GM19468 (cell line): ENCODE measurements around the gene ZIC4.

Source experiments
- ATAC-seq: cut with Tn5 transposase; IDR thresholded peaks from one replicate; pipeline ENCODE4 v1.9.1; 2021; ENCODE audit warnings: mild to moderate bottlenecking, moderate library complexity, moderate number of reproducible peaks; ENCODE audit not compliant: unreplicated experiment; ENCODE audit errors: extremely low read depth

The ZIC4 gene

DNA sequence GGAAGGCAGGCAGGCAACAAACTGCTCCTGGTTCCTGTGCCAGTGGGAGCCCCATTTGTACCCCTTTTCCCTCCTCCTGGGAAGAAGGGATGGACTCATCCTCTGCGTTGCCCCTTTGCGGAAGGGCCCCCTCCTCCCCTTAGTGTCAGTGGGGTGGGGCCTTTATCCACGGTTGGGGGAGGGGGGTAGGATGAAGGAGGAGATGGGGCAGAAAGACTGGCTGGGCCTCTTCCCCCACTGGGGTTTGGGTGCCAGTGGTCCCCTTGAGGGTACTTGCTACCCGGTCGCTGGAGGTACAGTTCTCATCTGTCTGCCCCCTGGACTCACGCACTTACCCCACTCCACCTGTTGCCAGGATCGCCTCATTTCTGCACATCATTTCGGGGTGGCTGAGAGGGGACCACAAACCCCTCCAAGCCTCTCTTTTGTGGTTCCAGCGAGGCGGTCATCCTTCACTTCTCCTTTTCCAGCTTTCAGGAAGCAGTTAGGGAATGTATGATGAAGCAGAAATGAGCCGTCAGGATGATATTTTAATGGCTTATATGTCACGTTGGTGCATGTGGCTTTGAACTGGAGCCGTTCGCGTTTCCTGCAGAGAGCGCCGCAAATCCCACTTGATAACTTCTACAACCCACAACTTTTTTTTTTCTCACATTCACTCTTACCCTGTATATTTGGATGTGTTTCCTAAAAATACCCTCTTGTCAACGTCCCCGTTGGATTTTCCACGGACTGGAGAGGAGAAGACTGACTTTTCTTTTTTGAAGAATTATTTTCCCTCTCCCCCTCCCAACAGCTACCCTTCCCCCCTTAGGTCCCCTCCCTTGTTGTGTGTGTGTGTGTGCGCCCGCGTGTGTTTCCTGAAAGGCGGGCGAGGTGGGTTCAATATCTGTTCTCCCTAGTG, at the start of gene ZIC4:
TSS of gene ZIC4 (minus strand) at position 516 of the 904 bp plus-strand sequence. CDS start 3,746 bp downstream, outside the sequence.
- no peak for ATAC-seq

- ATAC-seq: no peak
Observed at GRCh38 chr3:147449669-147450068, 43.3 kb upstream of the ZIC4 start.

- ATAC-seq: no peak
Observed at GRCh38 chr3:147447224-147447623, 40.9 kb upstream of the ZIC4 start.

GRCh38 chr3:147431751-147432150, 25.4 kb upstream of the ZIC4 start:
- ATAC-seq: no peak

GRCh38 chr3:147428754-147429153, 22.4 kb upstream of the ZIC4 start:
- no peak for ATAC-seq

DNA sequence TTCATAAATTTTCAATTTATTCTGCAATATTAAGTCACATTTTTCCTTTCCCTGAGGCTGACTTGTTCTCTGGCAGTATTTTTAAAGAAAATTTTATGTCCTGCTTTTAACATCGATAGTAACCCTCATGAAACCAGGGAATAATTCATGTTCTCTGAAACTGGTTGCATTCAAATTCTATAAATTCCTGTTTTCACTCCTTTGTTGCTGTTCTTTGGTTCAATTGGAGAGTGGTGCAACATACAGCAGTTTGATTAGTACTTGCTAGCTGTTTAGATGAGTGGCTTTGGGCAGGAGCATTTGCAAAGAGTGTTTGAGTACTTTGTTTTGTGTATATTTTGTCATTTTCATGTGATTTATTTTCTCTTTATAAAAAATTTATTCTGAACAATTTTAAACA, 22.0 kb upstream of the ZIC4 start:
- no peak for ATAC-seq

DNA sequence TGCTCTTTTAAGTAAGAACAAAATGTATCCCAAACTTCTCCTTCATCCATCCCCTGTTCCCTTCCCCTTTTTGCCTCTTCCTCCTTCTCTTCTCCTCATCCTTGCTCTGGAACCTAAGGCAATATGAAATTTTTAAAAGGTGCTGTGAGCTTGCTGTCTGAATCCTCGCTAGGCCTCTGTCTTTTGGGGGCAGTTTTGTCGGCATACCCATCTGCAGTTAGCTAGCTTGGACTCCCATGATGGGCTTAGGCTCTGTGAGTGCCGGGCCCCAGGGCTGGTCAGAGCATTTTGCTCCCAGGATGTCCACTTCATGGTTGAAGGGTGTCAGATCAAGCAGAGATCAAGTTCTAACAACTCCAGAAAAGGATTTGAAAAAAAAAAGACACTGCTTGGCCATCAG, 21.4 kb upstream of the ZIC4 start:
- no peak for ATAC-seq

- no peak for ATAC-seq
Observed at GRCh38 chr3:147426931-147427330, 20.6 kb upstream of the ZIC4 start.

DNA sequence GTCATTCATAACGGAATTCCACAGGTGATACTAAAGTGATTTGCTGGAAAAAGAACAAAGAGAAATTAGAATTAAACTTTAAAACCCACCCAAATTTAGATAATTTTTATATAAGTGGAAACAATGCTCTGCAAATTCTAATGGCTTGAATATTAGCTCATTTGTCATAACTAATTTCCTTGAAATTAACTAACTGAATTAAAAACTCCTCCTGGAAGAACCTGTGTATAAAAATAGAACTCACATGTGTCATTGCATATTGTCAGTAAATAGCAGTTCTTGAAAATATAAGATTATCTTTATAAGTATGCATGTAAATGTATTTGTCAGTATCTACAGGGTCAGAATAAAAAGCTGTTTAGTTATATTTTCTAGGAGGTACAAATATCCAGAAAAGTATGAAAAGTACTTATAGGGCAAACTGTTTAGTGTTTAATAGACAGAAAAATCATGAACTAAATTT, 19.1 kb upstream of the ZIC4 start:
- no peak for ATAC-seq

- no peak for ATAC-seq
Observed at GRCh38 chr3:147424581-147425387, 18.4 kb upstream of the ZIC4 start.

DNA sequence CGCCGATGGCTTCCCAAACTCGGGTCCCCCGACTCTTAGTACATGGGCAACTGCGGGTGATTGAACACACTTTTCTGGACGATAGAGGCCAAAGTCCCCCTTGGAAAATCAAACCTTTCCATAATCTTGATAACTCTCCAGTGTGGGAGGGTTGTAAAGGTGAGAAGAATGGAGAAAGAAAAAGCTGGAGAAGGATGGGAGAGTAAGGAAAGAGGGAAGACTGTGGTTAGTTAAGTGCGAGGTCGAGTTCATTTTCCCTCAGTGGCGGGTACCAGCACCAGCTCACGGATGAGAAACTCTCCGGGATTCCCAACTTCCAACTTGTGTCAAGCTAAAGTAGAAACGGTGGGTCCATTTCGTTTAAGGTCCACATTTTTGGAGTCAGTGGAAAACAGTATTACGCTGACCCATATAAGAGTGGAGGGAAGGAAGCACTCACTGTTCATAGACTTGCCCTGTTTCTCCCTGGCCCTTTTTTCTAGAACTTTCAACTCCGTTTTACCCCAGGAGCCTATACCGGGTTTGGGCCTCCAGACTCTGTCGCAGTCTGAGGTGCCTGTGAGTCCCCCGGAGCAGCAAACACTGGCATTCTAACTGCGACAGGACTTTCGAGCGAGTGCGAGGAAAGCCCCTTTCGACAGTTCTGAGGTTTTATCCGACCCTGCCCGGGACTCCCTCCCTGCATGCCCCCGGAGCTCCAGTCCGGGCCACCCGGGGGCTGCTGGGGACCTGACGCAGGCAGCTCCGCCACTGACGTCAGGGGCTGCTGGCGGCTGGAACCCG, 17.6 kb upstream of the ZIC4 start:
- ATAC-seq: no peak

DNA sequence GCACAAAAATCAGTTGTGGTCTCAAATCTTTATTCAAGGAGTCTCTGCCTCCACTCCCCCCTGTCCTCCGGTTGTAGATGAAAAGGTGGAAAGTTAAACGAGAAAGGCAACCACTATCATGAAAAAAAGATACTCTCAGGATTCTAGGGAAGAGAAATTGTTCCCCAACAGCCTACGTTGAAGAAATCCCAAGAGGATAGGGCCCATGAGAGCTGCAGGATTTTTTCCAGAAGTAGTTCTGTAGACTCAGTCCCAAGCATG, 17.1 kb upstream of the ZIC4 start:
- ATAC-seq: no peak

- no peak for ATAC-seq
Observed at GRCh38 chr3:147422601-147423536, 16.5 kb upstream of the ZIC4 start.

DNA sequence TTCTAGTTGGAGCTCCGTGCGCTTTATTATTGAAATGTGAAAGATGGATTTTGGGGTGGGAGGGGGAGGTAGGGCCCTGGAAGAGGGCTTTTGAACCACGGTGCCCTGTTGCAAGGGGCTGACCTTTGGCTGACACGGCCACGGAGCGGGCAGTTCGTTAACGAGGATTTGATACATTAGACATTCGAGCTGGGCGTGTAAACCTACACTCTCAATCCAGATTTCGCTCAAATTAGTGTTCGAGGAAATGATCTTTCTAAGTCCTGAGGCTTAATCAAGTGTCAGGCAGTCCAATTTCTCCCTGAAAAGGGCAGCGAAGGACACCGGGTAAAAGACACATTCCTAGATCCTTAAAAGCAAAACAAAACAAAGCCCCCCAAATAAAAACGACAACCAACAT, 15.9 kb upstream of the ZIC4 start:
- ATAC-seq: no peak

DNA sequence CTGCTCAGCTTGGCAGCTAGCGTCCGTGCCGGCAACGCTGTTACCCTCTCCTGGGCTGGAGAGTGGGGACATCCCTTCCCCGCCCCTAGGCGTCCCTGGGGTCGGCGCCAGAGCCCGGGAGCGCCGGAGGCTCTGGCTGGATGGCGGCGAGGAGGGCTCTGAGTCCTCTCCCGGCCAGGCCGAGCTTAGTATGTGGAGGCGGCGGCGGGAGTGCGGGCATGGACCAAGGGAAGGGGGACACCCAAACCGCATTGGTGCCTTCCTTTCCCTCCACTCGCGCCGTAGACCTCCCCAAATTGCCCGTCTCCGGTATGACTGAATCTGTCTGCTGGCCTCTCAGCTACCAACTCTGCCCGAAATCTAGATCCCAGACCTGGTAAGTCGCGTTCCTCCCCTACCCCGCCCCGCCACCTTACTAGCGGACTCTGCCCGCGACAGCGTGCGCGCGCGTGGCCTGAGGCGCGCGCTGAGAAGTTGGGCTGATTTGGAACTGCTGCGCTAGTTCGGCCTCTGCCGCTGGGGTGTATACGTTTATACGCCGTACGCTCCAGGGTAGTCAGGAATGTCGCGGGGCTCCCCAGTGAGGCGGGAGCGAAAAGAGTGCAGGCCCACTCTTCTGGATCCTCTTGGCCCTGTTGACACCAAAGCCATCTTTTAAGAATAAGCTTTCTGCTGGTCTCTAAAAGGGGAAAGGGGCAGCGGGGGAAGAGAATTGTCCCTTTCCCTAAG, 15.0 kb upstream of the ZIC4 start:
- no peak for ATAC-seq

DNA sequence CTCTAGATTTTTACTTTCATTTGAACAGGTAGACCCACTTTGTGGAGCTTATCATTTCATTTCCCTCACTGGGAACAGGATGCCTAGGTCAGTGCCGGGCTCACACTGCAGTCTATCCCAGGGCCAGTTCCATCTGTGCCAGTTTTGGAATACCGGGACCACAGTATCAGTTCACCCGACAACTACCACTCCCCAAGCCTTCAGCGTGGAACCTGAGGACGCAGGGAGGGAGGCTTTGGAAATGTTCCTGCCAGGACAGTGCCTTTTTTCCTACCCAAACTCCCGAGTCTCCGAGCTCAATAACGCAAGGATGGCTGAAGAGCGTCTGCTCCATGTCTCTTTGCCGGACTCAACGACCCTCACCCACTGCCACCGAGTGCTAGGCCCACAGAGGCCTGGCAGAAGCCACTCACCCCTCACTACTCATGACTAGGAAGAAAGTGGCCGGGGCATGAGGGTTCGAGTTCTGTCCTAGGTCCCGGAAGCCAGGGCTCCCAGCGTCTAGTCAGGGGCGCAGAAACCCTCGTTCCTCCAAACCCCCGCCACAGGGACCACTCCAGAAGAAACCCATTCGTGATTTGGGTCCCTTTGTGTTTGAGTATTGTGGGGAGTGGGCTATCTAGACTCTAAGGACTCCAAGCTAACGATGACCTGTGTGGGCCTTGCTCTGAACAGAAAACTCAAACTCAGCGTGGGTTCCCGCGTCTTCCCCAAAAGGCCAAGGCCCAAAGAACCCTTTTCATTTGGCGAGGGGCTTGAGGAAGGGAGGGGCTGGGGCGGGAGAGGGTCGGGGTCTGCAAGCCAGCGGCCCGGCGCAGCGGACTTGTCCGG, 14.2 kb upstream of the ZIC4 start:
- ATAC-seq: no peak

DNA sequence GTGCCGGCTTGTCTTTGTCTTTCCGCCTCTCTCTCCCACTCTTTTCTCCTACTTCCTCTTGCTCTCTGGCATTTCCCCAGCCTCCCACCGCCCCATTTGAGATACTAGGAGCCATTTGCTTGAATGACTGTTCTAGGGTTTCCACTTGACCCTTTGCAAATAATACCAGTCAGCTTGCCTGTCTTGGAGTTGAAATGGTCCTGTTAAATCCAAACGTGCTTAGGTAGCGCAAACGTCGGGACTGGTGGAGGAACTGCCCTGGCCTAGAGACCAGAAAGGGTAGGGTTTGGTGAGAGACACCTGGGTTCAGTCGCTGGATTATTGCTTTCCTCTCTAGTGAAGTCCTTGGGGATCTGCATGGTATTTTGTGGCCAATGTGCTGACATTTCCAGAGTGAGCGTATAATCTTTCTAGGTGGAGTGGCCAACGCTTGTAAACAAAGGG, 13.5 kb upstream of the ZIC4 start:
- ATAC-seq: no peak
